GM19463 (cell line): ENCODE data around the gene NRSN2.

Experiments
- ATAC-seq: cut with Tn5 transposase; IDR thresholded peaks from one replicate; pipeline ENCODE4 v1.9.1; 2021; ENCODE audit warnings: mild to moderate bottlenecking, moderate library complexity; ENCODE audit not compliant: unreplicated experiment

Gene NRSN2

DNA sequence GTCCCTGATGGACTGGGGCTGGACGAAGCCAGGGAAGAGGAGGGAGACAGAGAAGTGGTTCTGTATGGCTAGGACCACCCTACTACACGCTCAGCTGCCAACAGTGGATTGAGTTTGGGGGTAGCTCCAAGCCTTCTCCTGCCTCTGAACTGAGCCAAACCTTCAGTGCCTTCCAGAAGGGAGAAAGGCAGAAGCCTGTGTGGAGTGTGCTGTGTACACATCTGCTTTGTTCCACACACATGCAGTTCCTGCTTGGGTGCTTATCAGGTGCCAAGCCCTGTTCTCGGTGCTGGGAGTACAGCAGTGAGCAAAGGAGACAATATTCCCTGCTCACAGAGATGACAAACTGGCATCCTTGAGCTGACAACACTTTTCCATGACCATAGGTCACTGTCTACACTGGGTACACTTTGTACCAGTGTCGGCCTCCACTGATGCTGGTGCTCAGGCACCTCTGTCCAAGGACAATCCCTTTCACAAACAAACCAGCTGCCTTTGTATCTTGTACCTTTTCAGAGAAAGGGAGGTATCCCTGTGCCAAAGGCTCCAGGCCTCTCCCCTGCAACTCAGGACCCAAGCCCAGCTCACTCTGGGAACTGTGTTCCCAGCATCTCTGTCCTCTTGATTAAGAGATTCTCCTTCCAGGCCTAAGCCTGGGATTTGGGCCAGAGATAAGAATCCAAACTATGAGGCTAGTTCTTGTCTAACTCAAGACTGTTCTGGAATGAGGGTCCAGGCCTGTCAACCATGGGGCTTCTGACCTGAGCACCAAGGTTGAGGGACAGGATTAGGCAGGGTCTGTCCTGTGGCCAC is 49.9 kb downstream of the NRSN2 start:
- no peak for ATAC-seq

DNA sequence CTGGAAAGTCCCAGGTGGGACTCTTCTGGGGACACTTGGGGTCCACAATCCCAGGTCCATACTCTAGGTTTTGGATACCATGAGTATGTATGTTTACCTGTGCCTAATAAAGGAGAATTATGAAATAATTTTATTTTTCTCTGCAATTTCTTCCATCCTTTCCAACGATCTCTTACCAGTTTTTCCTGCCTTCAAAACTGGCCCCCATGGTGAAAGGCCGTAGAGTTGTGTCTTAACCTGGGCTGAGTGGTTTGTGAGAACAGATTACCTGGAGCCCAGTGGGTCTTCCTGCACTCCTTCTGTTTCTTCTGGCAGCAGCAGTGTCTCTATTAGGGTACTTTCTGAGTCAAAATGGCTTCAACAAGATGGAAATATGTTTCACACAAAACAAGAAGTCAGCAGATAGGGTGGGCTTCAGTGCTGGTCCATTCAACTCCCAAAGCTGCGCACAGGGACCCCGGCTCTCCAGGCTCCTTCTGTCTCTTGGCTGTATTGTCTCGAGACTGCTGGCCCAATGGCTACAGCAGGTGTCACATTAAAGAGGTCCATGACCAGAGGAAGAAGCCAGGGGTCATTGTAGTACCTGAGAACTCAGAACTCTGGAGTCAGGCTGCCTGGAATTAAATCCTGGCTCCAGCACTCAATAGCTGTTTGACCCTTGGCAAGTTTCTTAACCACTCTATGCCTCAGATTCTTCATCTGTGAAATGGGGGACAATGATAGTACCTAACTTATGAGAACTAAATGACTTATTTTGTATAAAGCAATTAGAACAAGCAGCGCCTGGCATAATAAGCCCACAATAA is 50.7 kb downstream of the NRSN2 start:
- no peak for ATAC-seq

- ATAC-seq, result no peak
These were observed 52.3 kb downstream of the NRSN2 start for GRCh38 chr20:399182-399707.

DNA sequence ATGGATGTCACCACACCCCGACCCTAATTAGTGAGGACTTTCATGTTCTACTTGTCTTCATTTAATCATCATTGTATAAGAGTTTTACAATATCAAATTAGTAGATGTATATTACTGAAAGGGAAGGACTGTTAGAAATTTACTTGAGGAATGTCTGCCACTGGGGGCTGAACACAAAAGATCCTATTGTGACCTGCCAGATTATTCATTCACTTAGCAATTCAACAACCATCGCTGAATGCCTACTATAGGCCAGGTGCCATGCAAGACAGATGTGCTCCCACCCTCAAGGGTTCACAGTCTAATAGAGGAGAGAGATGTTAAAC is 53.2 kb downstream of the NRSN2 start:
- ATAC-seq, result no peak

DNA sequence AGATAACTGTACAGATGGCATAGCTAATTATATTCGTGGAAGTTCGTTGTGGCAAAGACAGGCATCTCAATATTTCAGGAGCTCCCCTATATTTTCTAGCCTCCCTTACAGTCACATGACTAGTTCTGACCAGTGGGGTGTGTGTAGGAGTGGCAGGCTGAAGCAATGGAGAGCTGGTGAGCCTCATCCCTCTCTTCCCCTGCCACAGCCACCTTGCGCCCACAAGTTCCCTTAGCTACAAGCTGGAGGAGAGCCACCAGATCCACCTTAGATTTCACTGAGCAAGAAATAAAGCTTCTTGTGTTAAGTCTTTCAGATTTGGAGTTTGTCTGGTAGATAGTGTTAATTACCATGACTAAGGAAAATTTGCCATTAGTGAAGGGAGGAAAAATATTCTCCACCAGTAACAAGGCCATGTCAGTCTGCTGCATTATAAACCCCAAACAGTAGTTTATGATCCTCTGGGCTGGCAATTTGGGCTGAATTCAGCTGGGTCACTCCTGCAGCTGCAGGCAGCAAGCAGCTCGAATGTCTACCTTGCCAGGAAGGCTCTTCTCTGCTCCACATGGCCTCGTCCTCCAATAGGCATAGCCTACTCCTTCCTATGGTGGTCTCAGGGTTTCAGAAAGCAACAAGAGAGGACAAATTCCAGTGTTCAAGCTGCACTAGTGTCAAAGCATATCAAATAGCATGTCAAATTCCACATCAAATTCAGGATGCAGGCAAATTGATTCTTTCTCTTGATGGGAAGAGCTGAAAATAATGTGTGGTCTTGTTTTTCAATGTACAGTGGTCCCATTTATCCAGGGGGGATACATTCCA is 53.8 kb downstream of the NRSN2 start:
- no peak for ATAC-seq

DNA sequence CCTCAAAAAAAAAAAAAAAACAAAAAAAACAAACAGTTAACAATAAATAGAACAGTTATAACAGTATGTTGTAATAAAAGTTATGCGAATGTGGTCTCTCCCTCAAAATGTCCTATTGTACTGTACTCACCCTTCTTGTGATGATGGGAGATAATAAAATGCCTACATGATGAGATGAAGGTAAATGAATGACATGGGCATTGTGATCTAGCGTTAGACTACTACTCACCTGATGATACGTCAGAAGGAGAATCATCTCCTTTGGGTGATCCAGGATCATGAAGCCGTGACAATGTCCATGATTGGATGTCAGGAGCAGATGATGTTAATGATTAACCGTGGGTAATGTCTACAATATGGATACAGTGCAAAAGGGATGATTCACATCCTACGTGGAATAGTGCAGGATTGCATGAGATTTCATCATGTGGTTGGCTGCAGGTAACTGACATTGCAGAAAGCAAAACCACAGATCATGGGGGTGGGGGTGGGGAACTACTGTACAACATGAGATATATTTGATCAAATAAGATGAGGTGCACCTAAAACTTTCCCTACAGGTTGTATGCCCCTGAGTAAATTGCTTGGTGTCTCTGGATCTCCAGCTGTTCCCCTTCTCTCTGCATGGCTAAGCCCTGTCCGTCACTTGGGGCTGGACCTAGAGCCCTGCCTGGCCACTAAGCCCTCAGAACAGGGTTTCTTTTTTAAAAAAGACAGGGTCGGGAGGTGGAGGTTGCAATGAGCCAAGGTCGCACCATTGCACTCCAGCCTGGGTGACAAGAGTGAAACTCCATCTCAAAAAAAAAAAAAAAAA is 55.0 kb downstream of the NRSN2 start:
- ATAC-seq, result no peak

- no peak for ATAC-seq
These were observed 55.6 kb downstream of the NRSN2 start for GRCh38 chr20:402496-402885.

DNA sequence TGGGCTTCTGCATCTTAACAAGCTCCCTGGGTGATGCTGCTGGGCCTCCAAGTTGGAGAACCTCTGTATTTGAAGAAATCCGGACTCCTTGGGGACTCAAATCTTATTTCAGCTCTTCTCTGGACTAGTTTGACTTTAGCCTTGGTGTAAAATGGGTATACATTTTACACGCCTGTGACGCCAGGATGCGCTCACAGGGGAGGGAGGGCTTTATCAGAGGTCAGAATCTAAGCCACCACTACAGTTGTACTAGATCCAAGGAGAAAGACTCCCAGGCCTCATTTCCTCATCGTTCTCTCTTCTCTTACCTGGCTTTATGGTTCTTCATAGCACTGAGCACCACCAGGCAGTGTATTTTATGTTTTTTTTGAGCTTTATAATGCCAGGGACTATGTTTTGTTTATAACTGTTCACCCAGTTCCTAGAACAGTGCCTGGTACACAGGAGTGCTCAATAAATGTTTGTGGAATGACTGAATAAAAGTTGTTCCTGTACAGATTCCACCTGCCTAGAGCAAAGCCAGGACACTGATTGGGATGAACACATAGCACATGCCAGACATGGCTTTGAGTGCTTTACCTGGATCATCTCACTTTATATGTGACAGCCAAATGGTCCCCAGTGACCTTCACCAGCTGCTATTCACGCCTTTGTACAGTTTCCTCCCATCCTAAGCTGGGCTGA is 56.1 kb downstream of the NRSN2 start:
- ATAC-seq, result no peak

- no peak for ATAC-seq
These were observed 56.7 kb downstream of the NRSN2 start for GRCh38 chr20:403582-403957.

- no peak for ATAC-seq
These were observed 57.2 kb downstream of the NRSN2 start for GRCh38 chr20:404088-404487.
